ENCODE data around the gene DCAF12. TPM values are rescaled to one million over a fixed set of nuclear protein-coding genes. Genes with fewer than 3 reads are reported as not detected.
"Not testable (repeated sequence)": the region's sequence is repeated elsewhere in the genome, so short reads cannot be mapped to it uniquely, and the experiment has no call there.

The DCAF12 gene
- 54.9 TPM for total RNA-seq

- intact Hi-C loops (cut with DNase I): no loop called here
Measured at GRCh38 chr9:34126207-34127034, at the start of gene DCAF12. DCAF12 (minus strand) TSS chr9:34126698; CDS start chr9:34126431, 267 bp downstream.

DNA sequence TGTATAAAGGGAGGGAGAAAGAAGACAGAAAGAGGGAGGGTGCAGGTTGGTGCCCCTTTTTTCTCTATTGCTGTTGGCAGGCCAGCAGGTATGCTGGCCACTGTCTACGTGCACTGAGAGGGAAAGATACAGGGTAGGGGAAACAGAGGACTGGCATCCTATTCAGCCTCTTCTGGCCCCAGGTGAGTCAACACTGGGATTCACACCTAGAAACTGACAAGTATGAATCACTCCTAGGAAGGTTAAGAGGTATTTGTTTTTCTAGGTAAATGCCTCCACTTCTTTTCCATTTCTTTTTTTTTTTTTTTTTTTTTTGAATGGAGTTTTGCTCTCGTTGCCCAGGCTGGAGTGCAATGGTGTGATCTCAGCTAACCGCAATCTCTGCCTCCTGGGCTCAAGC, 49.6 kb upstream of the DCAF12 start:
- no peak for DNase-seq (ENCODE audit: low spot score)
- intact Hi-C loops (cut with DNase I): no loop called here
- no peak for ATAC-seq

More at GRCh38 chr9:34126207-34127034, at the start of gene DCAF12:
- ATAC-seq: peak; percentile 99
- DNase-seq (ENCODE audit: low spot score): peak; percentile 96

DNA sequence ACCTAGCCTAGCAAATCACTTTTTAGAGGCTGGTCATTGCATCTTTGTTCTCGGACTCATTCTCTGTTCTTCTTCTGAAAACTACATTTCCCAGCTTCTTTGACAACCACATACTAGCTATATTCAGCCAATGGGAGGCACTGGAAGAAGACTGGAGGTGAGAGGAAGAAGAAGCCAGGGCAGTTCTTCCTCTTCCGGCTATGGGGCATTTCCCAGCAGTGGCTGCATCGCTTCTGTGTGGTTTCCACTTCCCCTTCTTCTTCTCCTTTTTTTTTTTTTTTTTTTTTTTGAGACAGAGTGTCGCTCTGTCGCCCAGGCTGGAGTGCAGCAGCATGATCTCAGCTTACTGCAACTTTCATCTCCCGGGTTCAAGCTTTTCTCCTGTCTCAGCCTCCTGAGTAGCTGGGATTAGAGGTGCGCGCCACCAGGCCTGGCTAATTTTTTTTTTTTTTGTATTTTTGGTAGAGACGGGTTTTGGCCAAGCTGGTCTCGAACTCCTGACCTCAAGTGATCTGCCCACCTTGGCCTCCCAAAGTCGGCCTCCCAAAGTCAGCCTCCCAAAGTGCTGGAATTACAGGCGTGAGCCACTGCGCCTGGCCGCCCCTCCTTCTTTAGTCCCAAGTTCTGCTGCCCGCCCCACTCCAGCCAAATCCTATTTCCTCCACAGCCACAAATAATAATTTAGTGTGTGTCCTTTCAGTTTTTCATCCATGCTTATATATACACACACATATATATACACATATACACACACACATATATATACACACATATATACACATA, 45.4 kb upstream of the DCAF12 start:
- DNase-seq (ENCODE audit: low spot score): no peak
- peak; percentile 48 for ATAC-seq
- intact Hi-C loops (cut with DNase I): no loop called here

GRCh38 chr9:34170237-34170991, 43.9 kb upstream of the DCAF12 start:
- DNase-seq (ENCODE audit: low spot score): no peak
- intact Hi-C loops (cut with DNase I): no loop called here

GRCh38 chr9:34169125-34169524, 42.6 kb upstream of the DCAF12 start:
- DNase-seq (ENCODE audit: low spot score) (peak; percentile 1), ATAC-seq (no peak)
- intact Hi-C loops (cut with DNase I): loop anchor here (5.0 kb wide), 1 partner anchor 1348 kb away; no protein-coding TSS in a partner anchor

More at GRCh38 chr9:34170237-34170991, 43.9 kb upstream of the DCAF12 start:
- peak; percentile 51 for ATAC-seq

DNA sequence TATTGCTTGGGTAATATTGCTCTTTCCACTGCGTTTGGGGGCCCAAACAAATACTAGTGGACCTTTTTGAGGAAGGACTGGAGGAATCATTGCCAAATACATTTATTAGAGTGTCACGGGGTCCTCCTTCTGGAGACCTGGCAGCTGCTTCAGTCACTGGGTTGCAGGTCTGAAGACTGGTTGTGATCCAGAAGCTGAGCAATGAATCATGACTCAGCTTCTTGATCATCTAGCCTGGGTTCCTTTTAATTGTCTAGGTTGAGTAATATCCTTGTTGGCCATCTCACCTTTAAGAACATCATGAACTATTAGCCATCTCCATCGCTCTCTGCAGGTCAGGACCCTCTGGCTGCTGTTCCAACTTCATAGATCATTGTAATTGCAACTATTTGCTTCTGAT, 36.9 kb upstream of the DCAF12 start:
- peak; percentile 31 for DNase-seq (ENCODE audit: low spot score)
- peak; percentile 72 for ATAC-seq
- intact Hi-C loops (cut with DNase I): no loop called here

- intact Hi-C loops (cut with DNase I): no loop called here
- DNase-seq (ENCODE audit: low spot score) (no peak), ATAC-seq (no peak)
Measured at GRCh38 chr9:34158362-34158869, 31.9 kb upstream of the DCAF12 start.

GRCh38 chr9:34157898-34158297, 31.4 kb upstream of the DCAF12 start:
- no peak for ATAC-seq
- DNase-seq (ENCODE audit: low spot score): no peak
- intact Hi-C loops (cut with DNase I): no loop called here

DNA sequence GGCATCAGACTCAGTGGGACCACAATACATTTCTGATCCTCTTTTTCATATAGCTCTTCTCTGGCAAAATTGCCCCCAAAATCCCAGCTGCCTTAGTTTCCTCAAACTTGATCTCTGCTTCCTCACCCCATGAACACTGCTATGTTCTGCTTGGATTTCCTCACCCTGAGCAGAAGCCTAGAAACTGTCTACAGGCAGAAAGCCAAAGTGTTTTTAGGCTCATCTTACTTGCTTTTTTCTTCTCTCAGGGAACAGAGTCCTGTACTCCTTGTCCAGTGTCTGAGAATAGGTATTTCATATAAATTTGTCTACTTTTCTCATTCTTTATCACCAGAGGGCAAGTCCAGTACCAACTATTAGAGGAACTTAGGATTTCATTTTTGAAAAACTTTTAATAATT, 30.8 kb upstream of the DCAF12 start:
- no peak for DNase-seq (ENCODE audit: low spot score)
- intact Hi-C loops (cut with DNase I): no loop called here
- no peak for ATAC-seq

DNA sequence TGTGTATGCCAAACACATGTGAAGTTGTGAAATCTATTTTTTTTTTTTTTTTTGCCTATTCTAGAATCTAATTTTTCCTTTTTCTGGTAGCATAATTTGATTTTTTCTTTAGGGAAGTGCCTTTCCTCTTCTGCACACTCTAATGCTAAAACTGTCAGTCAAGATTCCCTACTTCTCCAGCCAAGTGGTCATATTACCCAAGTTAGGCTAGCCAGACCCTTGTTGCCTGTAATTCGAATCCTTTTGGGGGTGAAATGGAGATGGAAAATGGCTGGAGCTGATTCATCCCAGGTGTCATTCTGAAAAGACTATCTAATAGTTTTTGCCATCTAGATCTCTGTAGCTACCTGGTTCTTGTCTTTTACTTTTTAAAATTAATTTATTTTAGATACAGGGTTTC, 27.6 kb upstream of the DCAF12 start:
- DNase-seq (ENCODE audit: low spot score): no peak
- intact Hi-C loops (cut with DNase I): no loop called here
- ATAC-seq: no peak

DNA sequence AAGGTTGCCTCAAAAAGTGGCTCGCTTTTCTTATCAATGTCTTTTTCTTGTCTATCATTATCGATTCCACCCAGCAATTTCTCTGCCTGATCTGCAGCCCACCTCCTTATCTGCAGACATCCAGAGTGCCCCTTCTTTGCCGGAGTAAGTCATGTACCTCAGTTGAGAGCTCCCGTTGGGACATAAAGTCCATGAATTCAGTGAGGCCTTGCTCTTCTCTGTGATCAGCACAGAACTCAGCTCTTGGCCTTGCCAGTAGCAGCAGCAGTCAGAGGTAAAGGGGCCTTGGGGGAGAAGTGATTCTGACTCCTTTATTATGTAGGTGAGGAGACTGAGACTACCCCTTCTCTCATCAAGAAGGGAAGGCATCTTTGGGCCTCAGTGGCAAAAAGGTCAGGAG, 24.9 kb upstream of the DCAF12 start:
- intact Hi-C loops (cut with DNase I): no loop called here
- DNase-seq (ENCODE audit: low spot score) (no peak), ATAC-seq (no peak)

- no peak for DNase-seq (ENCODE audit: low spot score)
Measured at GRCh38 chr9:34145165-34145564, 18.7 kb upstream of the DCAF12 start.

GRCh38 chr9:34143116-34143515, 16.6 kb upstream of the DCAF12 start:
- intact Hi-C loops (cut with DNase I): no loop called here
- no peak for DNase-seq (ENCODE audit: low spot score)
- peak; percentile 40 for ATAC-seq

More at GRCh38 chr9:34145165-34145564, 18.7 kb upstream of the DCAF12 start:
- no peak for ATAC-seq
- intact Hi-C loops (cut with DNase I): no loop called here

GRCh38 chr9:34140853-34141252, 14.4 kb upstream of the DCAF12 start:
- intact Hi-C loops (cut with DNase I): no loop called here
- no peak for DNase-seq (ENCODE audit: low spot score)
- ATAC-seq: no peak

DNA sequence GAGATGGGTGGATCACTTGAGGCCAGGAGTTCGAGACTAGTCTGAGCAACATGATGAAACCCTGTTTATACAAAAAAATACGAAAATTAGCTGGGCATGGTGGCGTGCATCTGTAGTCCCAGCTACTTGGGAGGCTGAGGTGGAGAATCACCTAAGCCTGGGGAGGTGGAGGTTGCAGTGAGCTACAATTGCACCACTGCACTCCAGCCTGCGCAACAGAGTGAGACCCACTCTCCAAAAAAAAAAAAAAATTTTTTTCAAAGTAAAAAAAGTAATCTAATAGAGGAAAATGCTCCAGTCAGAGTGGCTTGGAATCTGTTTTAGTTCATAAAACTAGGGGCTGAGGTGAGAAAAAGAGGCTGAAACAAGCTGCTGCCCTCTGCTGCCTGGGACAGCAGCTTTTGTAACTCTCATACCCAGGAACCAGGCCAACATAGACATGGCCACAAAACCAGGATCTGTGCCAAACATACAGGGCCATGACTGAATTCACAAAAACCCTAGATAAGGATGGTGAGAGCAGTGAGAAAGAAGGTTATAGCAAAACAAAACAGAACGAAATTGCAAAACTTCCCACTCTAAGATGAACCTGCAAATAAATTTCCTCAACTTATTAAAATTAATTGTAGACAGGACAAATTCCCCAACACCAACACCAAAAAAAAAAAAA, 13.1 kb upstream of the DCAF12 start:
- DNase-seq (ENCODE audit: low spot score) (no peak), ATAC-seq (peak; percentile 85)
- intact Hi-C loops (cut with DNase I): no loop called here

GRCh38 chr9:34138644-34139043, 12.1 kb upstream of the DCAF12 start:
- ATAC-seq; intact Hi-C loops (cut with DNase I): not testable (repeated sequence)

DNA sequence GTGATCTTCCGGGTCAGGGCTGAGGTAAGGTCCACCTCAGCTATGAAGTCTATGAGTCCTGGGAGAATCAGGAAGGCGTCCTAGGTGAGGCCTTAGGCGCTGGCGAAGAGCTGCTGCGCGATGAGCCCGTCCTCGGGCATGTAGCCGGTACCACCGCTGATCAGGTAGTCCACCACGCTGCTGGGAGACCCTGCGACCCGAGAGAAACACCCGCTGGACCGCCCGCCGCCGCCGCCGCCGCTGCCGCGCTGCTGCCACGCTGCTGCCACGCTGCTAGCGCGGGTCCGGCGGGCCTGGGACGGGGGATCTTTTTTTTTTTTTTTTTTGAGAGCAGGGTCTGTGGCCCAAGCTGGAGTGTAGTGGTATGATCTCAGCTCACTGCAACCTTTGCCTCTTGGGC, 8.0 kb upstream of the DCAF12 start:
- DNase-seq (ENCODE audit: low spot score) (no peak), ATAC-seq (no peak)
- intact Hi-C loops (cut with DNase I): no loop called here

More at GRCh38 chr9:34138644-34139043, 12.1 kb upstream of the DCAF12 start:
- DNase-seq (ENCODE audit: low spot score): not testable (repeated sequence)

DNA sequence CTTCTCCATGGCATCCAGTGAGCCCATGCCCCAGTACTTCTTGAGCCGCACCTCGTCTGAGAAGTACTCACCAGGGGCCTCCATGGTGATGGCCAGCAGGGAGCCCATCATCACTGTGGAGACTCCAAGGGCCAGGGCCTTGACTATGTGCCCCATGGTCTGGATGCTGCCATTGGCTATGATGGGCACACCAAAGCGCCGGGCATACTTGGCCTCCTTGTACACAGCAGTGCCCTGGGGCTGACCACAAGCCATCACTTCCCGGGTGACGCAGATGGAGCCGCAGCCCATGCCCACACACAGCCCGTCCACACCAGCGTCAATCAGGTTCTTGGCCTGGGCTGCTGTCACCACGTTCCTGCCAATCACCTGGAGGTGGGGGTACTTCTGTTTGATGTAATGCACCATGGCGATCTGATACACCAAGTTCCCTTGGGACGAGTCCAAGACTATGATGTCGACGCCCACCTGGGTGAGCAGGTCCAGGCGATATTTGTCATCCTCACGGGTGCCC, 7.0 kb upstream of the DCAF12 start:
- no peak for ATAC-seq
- intact Hi-C loops (cut with DNase I): no loop called here
- DNase-seq (ENCODE audit: low spot score): no peak
